ENCODE data around the gene GINS3.

The GINS3 gene

GRCh38 chr16:58433569-58433951 lies 41.3 kb downstream of the GINS3 start (continued):
- no peak for TF ChIP-seq ZNF19 (tag by site-specific recombination; IDR thresholded peaks at IDR 0.05; ENCODE audit: low read depth)
- TF ChIP-seq MEIS1 (CRISPR knock-in tag; IDR thresholded peaks at IDR 0.05; ENCODE audit: borderline replicate concordance) = no peak

- H3K36me3 ChIP-seq (ENCODE audit: control insufficient read depth in 2 of 2, insufficient read depth in 1 of 2, low read length in 2 of 2) = no peaks in the 10 kb centered on the region
- H3K4me1 ChIP-seq (ENCODE audit: control insufficient read depth, insufficient read depth, low read length) = no peaks in the 10 kb centered on the region
- H3K9me3 ChIP-seq (ENCODE audit: control insufficient read depth, insufficient read depth, low read depth, low read length) = no peaks in the 10 kb centered on the region
- H3K27ac ChIP-seq (ENCODE audit: extremely low read depth, low read depth, low read length) = no peak overlapping the region
- TF ChIP-seq HIC1 (tag by site-specific recombination; IDR thresholded peaks at IDR 0.05) = no peak
- TF ChIP-seq ZNF692 (tag by site-specific recombination; IDR thresholded peaks at IDR 0.05) = no peak
- TF ChIP-seq MEIS1 (CRISPR knock-in tag; IDR thresholded peaks at IDR 0.05; ENCODE audit: borderline replicate concordance) = no peak
- TF ChIP-seq ZNF555 (tag by site-specific recombination; conservative IDR thresholded peaks at IDR 0.05) = no peak
- TF ChIP-seq ZNF146 (tag by site-specific recombination; IDR thresholded peaks at IDR 0.05) = no peak
- TF ChIP-seq ZNF670 (tag by site-specific recombination; IDR thresholded peaks at IDR 0.05; ENCODE audit: low read depth) = no peak
- TF ChIP-seq ZNF140 (tag by site-specific recombination; IDR thresholded peaks at IDR 0.05) = no peak
- no peak for TF ChIP-seq INSM2 (tag by site-specific recombination; IDR thresholded peaks at IDR 0.05)
- TF ChIP-seq ZNF580 (tag by site-specific recombination; IDR thresholded peaks at IDR 0.05) = no peak
- TF ChIP-seq PATZ1 (tag by site-specific recombination; IDR thresholded peaks at IDR 0.05) = no peak
- no peak overlapping the region for H3K4me3 ChIP-seq (ENCODE audit: low read depth, low read length)
- CTCF ChIA-PET = interaction anchor here (0.6 to 1.0 kb wide), 3 partner anchors 99 to 136 kb away, joined by 3 to 4 read pairs (median 3); no protein-coding TSS in a partner anchor
- POLR2A ChIA-PET = no interaction called here
These were observed 43.5 kb downstream of the GINS3 start for GRCh38 chr16:58435779-58436178.

- Histone ChIP-seq H3K27ac (ENCODE audit: extremely low read depth, low read depth, low read length) (no peak overlapping the region), H3K4me3 (ENCODE audit: low read depth, low read length) (no peak overlapping the region), H3K36me3 (ENCODE audit: control insufficient read depth in 2 of 2, insufficient read depth in 1 of 2, low read length in 2 of 2) (no peaks in the 10 kb centered on the region), H3K4me1 (ENCODE audit: control insufficient read depth, insufficient read depth, low read length) (no peaks in the 10 kb centered on the region), H3K9me3 (ENCODE audit: control insufficient read depth, insufficient read depth, low read depth, low read length) (no peaks in the 10 kb centered on the region)
- ChIA-PET POLR2A (no interaction called here), CTCF (no interaction called here)
- TF ChIP-seq ZNF626 (tag by site-specific recombination; IDR thresholded peaks at IDR 0.05) = no peak
- TF ChIP-seq ZNF449 (tag by site-specific recombination; IDR thresholded peaks at IDR 0.05) = no peak
- TF ChIP-seq ZNF530 (tag by site-specific recombination; IDR thresholded peaks at IDR 0.05; ENCODE audit: low read depth) = no peak
These were observed 47.9 kb downstream of the GINS3 start for GRCh38 chr16:58440131-58440530.

Measured in HEK293 (cell line).